HepG2 (cell line): Measurements from ENCODE around the gene MEF2B. TPM values are rescaled to one million over a fixed set of nuclear protein-coding genes. Genes with fewer than 3 reads are reported as not detected.

ENCODE experiments used
- BRF2 ChIP-seq: sonication (generic); formaldehyde crosslinking; IDR thresholded peaks from 2 replicates; pipeline ENCODE4 v1.8.1; 2022; ENCODE audit warnings: mild to moderate bottlenecking, missing genetic modification reagents
- EED ChIP-seq: sonication (generic); formaldehyde crosslinking; IDR thresholded peaks from 2 replicates; pipeline ENCODE4 v1.5.0; 2020; ENCODE audit warnings: mild to moderate bottlenecking, missing genetic modification reagents
- HDAC2 ChIP-seq: sonication (generic); formaldehyde crosslinking; IDR thresholded peaks from 2 replicates; pipeline ENCODE4 v1.4.0; 2020; ENCODE audit warnings: missing genetic modification reagents
- HOXA3 ChIP-seq: sonication (generic); formaldehyde crosslinking; IDR thresholded peaks from 2 replicates; pipeline ENCODE4 v1.5.0; 2020; ENCODE audit warnings: missing genetic modification reagents
- MAFK ChIP-seq, 2 experiments: IDR thresholded peaks in 1 of 2; conservative IDR thresholded peaks in 1 of 2; 2 replicates each; pipeline ENCODE4 v1.6.1; 2011; ENCODE audit warnings: improper control_type of control experiment in 2 of 2, low read length in 2 of 2
- MBD4 ChIP-seq: IDR thresholded peaks from 2 replicates; pipeline ENCODE4 v1.6.1; 2012; ENCODE audit warnings: low read length, inconsistent platforms, borderline replicate concordance
- MED13 ChIP-seq: sonication (generic); formaldehyde crosslinking; IDR thresholded peaks from 2 replicates; pipeline ENCODE4 v1.5.0; 2020; ENCODE audit warnings: missing genetic modification reagents
- RBFOX2 ChIP-seq: fragments of 200-400 bp; formaldehyde crosslinking; IDR thresholded peaks from 2 replicates; pipeline ENCODE4 v1.6.1; 2017; ENCODE audit warnings: low read depth, mild to moderate bottlenecking, low read length
- SIX4 ChIP-seq: sonication (generic); formaldehyde crosslinking; IDR thresholded peaks from 2 replicates; pipeline ENCODE4 v1.4.0; 2020; ENCODE audit warnings: missing genetic modification reagents
- TBL1XR1 ChIP-seq: fragments of 150-350 bp; IDR thresholded peaks from 2 replicates; pipeline ENCODE4 v1.6.1; 2014; ENCODE audit warnings: borderline replicate concordance, low read length; ENCODE audit not compliant: partially characterized antibody
- TCF12 ChIP-seq, 2 experiments: fragments of 450-650 bp in 1 of 2; sonication (generic) in 1 of 2; formaldehyde crosslinking in 1 of 2; IDR thresholded peaks; 2 replicates each; pipeline versions ENCODE4 v1.6.1 to v1.8.0; 2017 to 2022; ENCODE audit warnings: antibody characterized with exemption in 1 of 2, mild to moderate bottlenecking in 1 of 2, missing genetic modification reagents in 1 of 2, moderate library complexity in 1 of 2
- TEF ChIP-seq: sonication (generic); formaldehyde crosslinking; IDR thresholded peaks from 2 replicates; pipeline ENCODE4 v1.5.0; 2020; ENCODE audit warnings: missing genetic modification reagents
- ZBTB20 ChIP-seq: sonication (generic); formaldehyde crosslinking; IDR thresholded peaks from 2 replicates; pipeline ENCODE4 v1.8.1; 2023; ENCODE audit warnings: missing genetic modification reagents, low read depth, mild to moderate bottlenecking, borderline replicate concordance
- ZBTB33 ChIP-seq: sonication (generic); formaldehyde crosslinking; IDR thresholded peaks from 2 replicates; pipeline ENCODE4 v1.4.0; 2020; ENCODE audit warnings: missing genetic modification reagents
- ZFP36L1 ChIP-seq: sonication (generic); formaldehyde crosslinking; IDR thresholded peaks from 2 replicates; pipeline ENCODE4 v1.8.0; 2022; ENCODE audit warnings: mild to moderate bottlenecking, missing genetic modification reagents, moderate library complexity
- ZKSCAN1 ChIP-seq: fragments of 150-350 bp; IDR thresholded peaks from 2 replicates; pipeline ENCODE4 v1.6.1; 2014; ENCODE audit warnings: low read length
- ZMAT5 ChIP-seq: sonication (generic); formaldehyde crosslinking; IDR thresholded peaks from 2 replicates; pipeline ENCODE4 v1.5.0; 2020; ENCODE audit warnings: mild to moderate bottlenecking, low read depth, missing genetic modification reagents, borderline replicate concordance
- ZNF547 ChIP-seq: sonication (generic); formaldehyde crosslinking; IDR thresholded peaks from 2 replicates; pipeline ENCODE4 v1.5.1; 2020; ENCODE audit warnings: mild to moderate bottlenecking, missing genetic modification reagents
- ZNF615 ChIP-seq: sonication (generic); formaldehyde crosslinking; IDR thresholded peaks from 2 replicates; pipeline ENCODE4 v1.5.0; 2020; ENCODE audit warnings: mild to moderate bottlenecking, missing genetic modification reagents, borderline replicate concordance
- ZNF652 ChIP-seq: IDR thresholded peaks from 2 replicates; pipeline ENCODE4 v1.6.1; 2016; ENCODE audit warnings: low read depth, borderline replicate concordance
- ZNF749 ChIP-seq: sonication (generic); formaldehyde crosslinking; IDR thresholded peaks from 2 replicates; pipeline ENCODE4 v1.8.0; 2022; ENCODE audit warnings: mild to moderate bottlenecking, missing genetic modification reagents, moderate library complexity, borderline replicate concordance
- polyA plus RNA-seq, 8 experiments: library from polyadenylated mRNA; depleted of rRNA in 3 of 8; stranded (reverse) in 7 of 8; unstranded in 1 of 8; fragments of >200 nt; fragmentation: Illumina TruSeq in 4 of 8; extraction: Trizol in 4 of 8; gene quantifications; 2 replicates each; pipeline versions ENCODE4 v1.2.1 to v1.2.3, GENCODE V29; 2011 to 2016; ENCODE audit warnings: low read depth in 4 of 8, missing spikeins in 1 of 8, mixed read lengths in 1 of 8; ENCODE audit not compliant: insufficient read depth in 1 of 8
- total RNA-seq, 5 experiments: library from RNA; depleted of rRNA; stranded (reverse); fragments of >200 nt; fragmentation: Illumina TruSeq; extraction: Trizol; gene quantifications; 2 replicates each; pipeline ENCODE4 v1.2.3, GENCODE V29; 2016; ENCODE audit warnings: low read depth in 1 of 5
- TF ChIP-seq, protein P1 (sequence below): sonication (generic); formaldehyde crosslinking; conservative IDR thresholded peaks from 2 replicates; pipeline ENCODE4 v1.5.0; 2020; ENCODE audit warnings: missing genetic modification reagents

Gene MEF2B
- total and polyA plus RNA-seq, 2 of the 13 experiments (the other 11 are each of a cell fraction or from before 2014, with no cell fraction given) = 1.2 to 1.7 TPM

DNA sequence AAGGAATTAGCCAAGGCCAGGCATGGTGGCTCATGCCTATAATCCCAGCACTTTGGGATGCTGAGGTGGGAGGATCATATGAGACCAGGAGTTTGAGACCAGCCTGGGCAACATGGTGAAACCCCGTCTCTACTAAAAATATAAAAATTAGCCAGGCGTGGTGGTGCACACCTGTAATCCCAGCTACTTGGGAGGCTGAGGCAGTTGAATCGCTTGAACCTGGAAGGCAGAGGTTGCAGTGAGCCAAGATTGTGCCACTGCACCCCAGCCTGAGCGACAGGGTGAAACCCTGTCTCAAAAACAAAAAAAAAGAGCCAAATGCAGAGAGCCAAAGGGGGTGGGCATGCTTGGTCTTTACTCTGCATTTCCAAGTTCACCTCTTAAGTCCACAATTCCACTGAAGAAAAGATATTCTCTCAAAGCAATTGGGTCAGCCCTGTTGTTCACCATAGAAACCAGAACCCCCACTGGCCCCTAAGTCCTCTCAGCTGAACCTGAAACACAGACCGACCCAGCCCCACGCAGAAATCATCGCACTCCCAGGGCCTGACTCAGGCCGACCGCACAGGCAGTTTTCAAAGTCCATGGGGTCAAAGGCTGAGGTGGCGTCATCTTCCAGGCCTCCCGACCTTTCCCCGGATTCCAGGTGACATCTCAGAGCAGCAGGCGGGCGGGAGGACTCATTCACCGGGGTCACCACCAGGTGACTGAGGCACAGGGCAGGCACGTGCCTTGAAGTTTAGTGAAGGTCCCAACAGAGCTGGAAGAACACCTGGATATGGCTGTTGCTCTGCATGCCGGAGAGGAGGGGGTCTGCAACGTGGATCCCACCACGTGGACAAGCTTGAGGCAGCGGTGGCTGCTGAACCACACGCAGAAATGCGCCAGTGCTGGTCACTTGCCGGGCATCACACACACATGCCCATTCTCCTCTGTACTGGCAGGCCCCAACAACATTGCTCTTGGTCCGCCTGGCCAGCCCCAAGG is 73.1 kb downstream of the MEF2B start (continued):
- TF ChIP-seq, protein P1, sequence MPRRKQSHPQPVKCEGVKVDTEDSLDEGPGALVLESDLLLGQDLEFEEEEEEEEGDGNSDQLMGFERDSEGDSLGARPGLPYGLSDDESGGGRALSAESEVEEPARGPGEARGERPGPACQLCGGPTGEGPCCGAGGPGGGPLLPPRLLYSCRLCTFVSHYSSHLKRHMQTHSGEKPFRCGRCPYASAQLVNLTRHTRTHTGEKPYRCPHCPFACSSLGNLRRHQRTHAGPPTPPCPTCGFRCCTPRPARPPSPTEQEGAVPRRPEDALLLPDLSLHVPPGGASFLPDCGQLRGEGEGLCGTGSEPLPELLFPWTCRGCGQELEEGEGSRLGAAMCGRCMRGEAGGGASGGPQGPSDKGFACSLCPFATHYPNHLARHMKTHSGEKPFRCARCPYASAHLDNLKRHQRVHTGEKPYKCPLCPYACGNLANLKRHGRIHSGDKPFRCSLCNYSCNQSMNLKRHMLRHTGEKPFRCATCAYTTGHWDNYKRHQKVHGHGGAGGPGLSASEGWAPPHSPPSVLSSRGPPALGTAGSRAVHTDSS (CRISPR knock-in tag) = no peak
- TF ChIP-seq ZNF615 (CRISPR knock-in tag) = no peak
- TF ChIP-seq TCF12 (IDR thresholded peaks at IDR 0.05) = no peak
- peak; percentile 79; the same call in 1 of the 2 replicates for TF ChIP-seq TCF12 (CRISPR knock-in tag; IDR thresholded peaks at IDR 0.05)
- peak; percentile 78 for TF ChIP-seq TBL1XR1
- peak; percentile 54; the same call in 1 of the 2 replicates for TF ChIP-seq BRF2 (CRISPR knock-in tag)
- peak; percentile 33 to 48 for TF ChIP-seq MAFK (conservative IDR thresholded peaks at IDR 0.05 in 1 of 2, IDR thresholded peaks at IDR 0.05 in 1 of 2; ENCODE audit: low read length in 2 of 2)
- TF ChIP-seq ZBTB33 (CRISPR knock-in tag) = peak; percentile 64
- TF ChIP-seq ZBTB20 (CRISPR knock-in tag) = peak; percentile 89; the same call in 1 of the 2 replicates
- TF ChIP-seq RBFOX2 = peak; percentile 38; the same call in 1 of the 2 replicates
- peak; percentile 64; the same call in 1 of the 2 replicates for TF ChIP-seq SIX4
- peak; percentile 77 for TF ChIP-seq EED (CRISPR knock-in tag)
- TF ChIP-seq ZNF749 (CRISPR knock-in tag) = no peak; the same call in 1 of the 2 replicates
- no peak for TF ChIP-seq ZKSCAN1
- peak; percentile 58; the same call in 1 of the 2 replicates for TF ChIP-seq ZNF652 (CRISPR knock-in tag)
- no peak for TF ChIP-seq ZMAT5
- peak; percentile 96 for TF ChIP-seq HOXA3 (CRISPR knock-in tag)
- TF ChIP-seq MBD4 = no peak
- TF ChIP-seq ZNF547 (CRISPR knock-in tag) = no peak; the same call in 1 of the 2 replicates
- TF ChIP-seq MED13 = peak; percentile 82; the same call in 1 of the 2 replicates
- TF ChIP-seq HDAC2 (CRISPR knock-in tag) = peak; percentile 95
- TF ChIP-seq ZFP36L1 = peak; percentile 82
- TF ChIP-seq TEF (CRISPR knock-in tag) = no peak
